Cardiac fibroblast (primary cell): ENCODE results near the gene CCDC3.

Experiments
- DNase-seq, 2 donors: peaks; one replicate each; pipeline versions ENCODE4 v3.0.0 to v3.0.0-alpha.2; 2010; ENCODE audit warnings: low read depth in 2 of 2
- H3K4me3 ChIP-seq, 2 donors: replicated peaks in 1 of 2; 1 replicate in 1 of 2; 2 replicates in 1 of 2; pipeline ENCODE4 v1.5.1; 2011; ENCODE audit warnings: low read depth in 2 of 2, low read length in 2 of 2, mild to moderate bottlenecking in 2 of 2, moderate library complexity in 1 of 2
- CTCF ChIP-seq: IDR thresholded peaks from one replicate; pipeline ENCODE4 v1.5.1; 2011; ENCODE audit warnings: low read depth, mild to moderate bottlenecking, low read length, inconsistent platforms

The CCDC3 gene

GRCh38 chr10:12975266-12975665 is 26.2 kb downstream of the CCDC3 start:
- no peak for DNase-seq
- H3K4me3 ChIP-seq = no peak overlapping the region
- no peak for TF ChIP-seq CTCF

- no peak for DNase-seq
- no peak for TF ChIP-seq CTCF
- H3K4me3 ChIP-seq = no peak overlapping the region
Observed at GRCh38 chr10:12974491-12975199, 26.9 kb downstream of the CCDC3 start.

- no peak for DNase-seq
- no peak for TF ChIP-seq CTCF
- no peak overlapping the region for H3K4me3 ChIP-seq
Observed at GRCh38 chr10:12974078-12974477, 27.4 kb downstream of the CCDC3 start.

DNA sequence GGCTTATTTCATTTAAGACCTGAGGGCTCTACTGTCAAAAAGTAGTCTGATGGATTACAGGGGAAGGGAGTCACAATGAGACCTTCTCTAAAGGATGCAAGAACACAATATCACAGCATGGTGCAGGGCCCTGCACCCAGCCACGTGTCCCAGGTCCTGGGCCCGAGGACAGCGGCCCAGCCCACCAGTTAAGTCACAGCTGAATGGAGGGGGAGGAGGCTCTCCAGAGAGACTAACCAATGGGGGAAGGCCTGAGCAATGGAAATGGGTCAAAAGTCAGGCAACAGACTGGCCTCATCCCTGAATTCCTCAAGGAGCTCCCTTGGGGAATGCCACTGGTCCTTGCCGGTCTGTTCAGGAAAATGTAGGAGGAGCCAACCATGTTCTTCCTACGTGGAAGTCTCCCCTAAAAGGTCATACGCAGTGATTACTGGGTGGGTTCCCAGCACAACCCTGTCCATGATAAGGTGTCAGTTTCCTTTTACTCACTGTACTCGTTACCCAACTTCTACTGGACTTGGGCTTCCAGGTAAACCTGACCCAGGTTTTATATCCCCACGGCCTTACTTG is 28.3 kb downstream of the CCDC3 start:
- TF ChIP-seq CTCF = no peak
- H3K4me3 ChIP-seq = no peak overlapping the region
- DNase-seq = no peak

- no peak overlapping the region for H3K4me3 ChIP-seq
- no peak for TF ChIP-seq CTCF
- DNase-seq = no peak
Observed at GRCh38 chr10:12972146-12972545, 29.4 kb downstream of the CCDC3 start.

GRCh38 chr10:12971001-12971788 is 30.3 kb downstream of the CCDC3 start:
- no peak for TF ChIP-seq CTCF
- no peak overlapping the region for H3K4me3 ChIP-seq
- peak in 1 of 2 donors; percentile 23 for DNase-seq
